Vagina (tissue), 2 donors: Measurements from ENCODE around the gene KRT86.

Experiments
- POLR2A ChIP-seq, 2 donors: fragments of 450-650 bp; IDR thresholded peaks; one replicate each; pipeline ENCODE4 v1.6.1; 2017; ENCODE audit warnings: antibody characterized with exemption in 2 of 2, mild to moderate bottlenecking in 2 of 2, moderate library complexity in 2 of 2
- POLR2AphosphoS5 ChIP-seq, 2 donors: sonication (generic); formaldehyde crosslinking; IDR thresholded peaks; one replicate each; pipeline ENCODE4 v1.9.0; 2017; ENCODE audit warnings: antibody characterized with exemption in 2 of 2, mild to moderate bottlenecking in 2 of 2, low read depth in 1 of 2; ENCODE audit not compliant: insufficient read depth in 1 of 2
- TF ChIP-seq, protein P1 (sequence below), 3 experiments: fragments of 450-650 bp in 2 of 3; fragments of 200-600 bp in 1 of 3; sonication (generic) in 1 of 3; IDR thresholded peaks; one replicate each; pipeline ENCODE4 v1.5.1; 2017 to 2019; ENCODE audit warnings: antibody characterized with exemption in 3 of 3, mild to moderate bottlenecking in 2 of 3, moderate library complexity in 2 of 3

DNA sequence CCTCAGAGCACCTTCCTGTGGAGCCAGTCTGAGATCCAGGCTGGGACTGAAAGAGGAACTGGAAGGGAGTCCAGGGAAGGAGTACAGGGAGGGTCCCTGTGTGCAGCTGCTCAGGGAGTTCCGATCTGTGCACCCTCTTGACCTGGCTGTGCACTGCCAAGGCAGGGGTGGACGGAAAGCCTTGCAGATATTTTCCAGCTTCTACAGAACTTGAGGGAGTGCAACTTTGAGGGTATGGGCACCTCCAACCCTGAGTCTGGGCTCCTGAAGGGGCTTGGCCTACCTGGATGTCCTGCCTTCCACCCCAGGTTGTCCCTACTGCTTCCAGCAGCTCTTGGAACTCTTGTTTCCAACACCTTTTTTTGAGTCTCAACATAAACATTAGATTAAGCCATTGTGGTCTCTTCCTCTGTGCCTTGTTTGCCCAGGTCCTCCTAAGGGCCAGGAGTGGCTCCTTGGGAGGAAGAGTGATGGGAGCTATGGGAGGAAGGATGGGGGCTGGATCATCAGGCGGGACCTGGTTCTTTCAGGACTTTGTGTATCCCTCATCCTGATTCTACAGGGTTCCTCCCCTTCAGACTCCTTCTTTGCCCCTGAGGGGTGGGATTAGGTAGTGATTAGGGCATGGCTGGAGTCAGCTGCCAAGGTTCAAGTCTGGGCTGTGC lies 37.9 kb upstream of the KRT86 start:
- TF ChIP-seq, protein P1, sequence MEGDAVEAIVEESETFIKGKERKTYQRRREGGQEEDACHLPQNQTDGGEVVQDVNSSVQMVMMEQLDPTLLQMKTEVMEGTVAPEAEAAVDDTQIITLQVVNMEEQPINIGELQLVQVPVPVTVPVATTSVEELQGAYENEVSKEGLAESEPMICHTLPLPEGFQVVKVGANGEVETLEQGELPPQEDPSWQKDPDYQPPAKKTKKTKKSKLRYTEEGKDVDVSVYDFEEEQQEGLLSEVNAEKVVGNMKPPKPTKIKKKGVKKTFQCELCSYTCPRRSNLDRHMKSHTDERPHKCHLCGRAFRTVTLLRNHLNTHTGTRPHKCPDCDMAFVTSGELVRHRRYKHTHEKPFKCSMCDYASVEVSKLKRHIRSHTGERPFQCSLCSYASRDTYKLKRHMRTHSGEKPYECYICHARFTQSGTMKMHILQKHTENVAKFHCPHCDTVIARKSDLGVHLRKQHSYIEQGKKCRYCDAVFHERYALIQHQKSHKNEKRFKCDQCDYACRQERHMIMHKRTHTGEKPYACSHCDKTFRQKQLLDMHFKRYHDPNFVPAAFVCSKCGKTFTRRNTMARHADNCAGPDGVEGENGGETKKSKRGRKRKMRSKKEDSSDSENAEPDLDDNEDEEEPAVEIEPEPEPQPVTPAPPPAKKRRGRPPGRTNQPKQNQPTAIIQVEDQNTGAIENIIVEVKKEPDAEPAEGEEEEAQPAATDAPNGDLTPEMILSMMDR (IDR thresholded peaks at IDR 0.05): no peak
- TF ChIP-seq POLR2A (IDR thresholded peaks at IDR 0.05) (no peak), POLR2AphosphoS5 (IDR thresholded peaks at IDR 0.05; ENCODE audit: insufficient read depth in 1 of 2, low read depth in 1 of 2) (no peak)
